ENCODE data around the gene VDR.

Gene VDR

GRCh38 chr12:47852096-47852571, 52.7 kb downstream of the VDR start:
- no peaks in the 10 kb centered on the region for H3K36me3 Mint-ChIP-seq (ENCODE audit: low read depth)
- peaks cover 26% of the 10 kb centered on the region for H3K4me1 Mint-ChIP-seq
- no peak for TF ChIP-seq CTCF (IDR thresholded peaks at IDR 0.05; ENCODE audit: unreplicated experiment in 3 of 3)
- peak overlapping the region; percentile 57 to 90 (median 58) for H3K27ac Mint-ChIP-seq
- no peaks in the 10 kb centered on the region for H3K27me3 Mint-ChIP-seq (ENCODE audit: low read depth)
- H3K9me3 Mint-ChIP-seq = no peaks in the 10 kb centered on the region
- no peak overlapping the region for H3K4me3 Mint-ChIP-seq

- Mint-ChIP-seq H3K9me3 (no peaks in the 10 kb centered on the region), H3K4me1 (peaks cover 26% of the 10 kb centered on the region), H3K36me3 (ENCODE audit: low read depth) (no peaks in the 10 kb centered on the region), H3K27ac (peak overlapping the region; percentile 57 to 90 (median 58)), H3K4me3 (no peak overlapping the region), H3K27me3 (ENCODE audit: low read depth) (no peaks in the 10 kb centered on the region)
- TF ChIP-seq CTCF (IDR thresholded peaks at IDR 0.05; ENCODE audit: unreplicated experiment in 3 of 3) = no peak
These were observed 53.4 kb downstream of the VDR start for GRCh38 chr12:47851303-47851952.

DNA sequence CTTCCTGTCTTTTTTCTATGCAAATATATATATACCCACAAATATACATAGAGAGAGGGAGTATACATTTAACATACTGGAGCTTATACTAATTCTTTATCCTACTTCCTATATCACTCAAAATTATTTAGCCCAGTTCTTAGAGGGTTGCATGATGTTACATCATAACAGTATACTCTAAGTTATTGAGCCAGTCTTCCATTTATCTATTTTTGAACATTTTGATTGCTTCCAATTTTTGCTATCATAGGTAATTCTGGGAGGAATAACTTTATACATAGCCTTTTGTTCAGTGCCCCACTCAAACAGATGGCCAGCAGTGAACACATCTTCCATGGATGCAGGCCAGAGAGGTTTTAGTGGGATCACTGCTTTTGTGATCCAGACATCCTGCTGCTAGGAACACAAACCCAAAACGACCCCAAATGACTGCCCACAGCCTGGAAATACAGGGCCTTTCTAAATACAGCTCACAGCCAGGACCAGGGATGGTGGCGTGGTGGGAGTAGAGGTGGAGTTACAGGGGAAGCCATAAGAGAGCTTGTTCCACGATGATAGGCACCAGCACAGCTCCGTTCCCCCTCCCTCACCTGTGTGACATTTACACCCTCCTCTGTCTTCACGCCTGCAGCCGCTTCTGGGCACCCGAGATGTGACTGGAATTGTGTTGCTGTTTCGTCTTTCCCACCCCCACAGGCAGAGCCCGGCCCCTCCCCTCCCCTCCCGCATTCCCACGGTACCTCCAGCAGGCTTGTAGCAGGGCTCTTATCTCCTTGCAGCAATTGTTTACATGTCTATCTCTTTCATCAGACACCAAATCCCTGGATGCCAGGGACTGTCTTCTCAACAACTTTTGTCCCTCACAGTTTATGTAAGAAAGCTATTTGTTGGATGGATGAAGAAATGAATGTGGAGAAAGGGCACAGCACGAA, 54.4 kb downstream of the VDR start:
- no peak for TF ChIP-seq CTCF (IDR thresholded peaks at IDR 0.05; ENCODE audit: unreplicated experiment in 3 of 3)
- Mint-ChIP-seq H3K27ac (no peak overlapping the region), H3K4me3 (no peak overlapping the region), H3K4me1 (peaks cover 26% of the 10 kb centered on the region), H3K27me3 (ENCODE audit: low read depth) (no peaks in the 10 kb centered on the region), H3K9me3 (no peaks in the 10 kb centered on the region), H3K36me3 (ENCODE audit: low read depth) (no peaks in the 10 kb centered on the region)

GRCh38 chr12:47849261-47849660, 55.5 kb downstream of the VDR start:
- Mint-ChIP-seq H3K36me3 (ENCODE audit: low read depth) (no peaks in the 10 kb centered on the region), H3K27me3 (ENCODE audit: low read depth) (peaks cover 8% of the 10 kb centered on the region), H3K4me3 (no peak overlapping the region), H3K9me3 (no peaks in the 10 kb centered on the region), H3K4me1 (peaks cover 31% of the 10 kb centered on the region), H3K27ac (no peak overlapping the region)
- no peak for TF ChIP-seq CTCF (IDR thresholded peaks at IDR 0.05; ENCODE audit: unreplicated experiment in 3 of 3)

DNA sequence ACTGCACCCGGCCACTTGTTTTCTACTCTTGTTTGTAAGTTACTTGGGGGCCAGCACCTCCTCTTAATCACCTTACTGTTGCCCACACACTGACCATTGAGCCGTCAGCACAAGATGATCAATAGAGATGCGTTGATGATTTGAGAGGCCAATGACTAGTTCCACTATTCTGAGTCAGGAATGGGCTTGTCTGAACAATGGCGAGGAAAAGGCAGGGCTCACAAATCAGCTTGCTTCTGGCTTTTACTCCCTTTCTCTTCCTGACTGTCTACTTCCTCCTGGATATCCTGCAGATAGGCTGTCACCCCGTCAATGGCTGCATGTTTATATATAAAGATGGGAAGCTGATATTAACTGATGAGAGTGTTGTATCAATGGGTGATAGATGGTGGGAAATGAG, 55.9 kb downstream of the VDR start:
- Mint-ChIP-seq H3K27ac (no peak overlapping the region), H3K27me3 (ENCODE audit: low read depth) (peaks cover 8% of the 10 kb centered on the region), H3K9me3 (no peaks in the 10 kb centered on the region), H3K4me3 (no peak overlapping the region), H3K4me1 (peaks cover 31% of the 10 kb centered on the region), H3K36me3 (ENCODE audit: low read depth) (no peaks in the 10 kb centered on the region)
- no peak for TF ChIP-seq CTCF (IDR thresholded peaks at IDR 0.05; ENCODE audit: unreplicated experiment in 3 of 3)
